GM19099 (cell line): Measurements from ENCODE around the gene OGFOD1.

Experiments used
- POLR2A ChIP-seq: IDR thresholded peaks from 3 replicates; pipeline ENCODE4 v1.6.1; 2011; ENCODE audit warnings: low read depth; ENCODE audit not compliant: insufficient read length; ENCODE audit errors: extremely low read depth

Gene OGFOD1

GRCh38 chr16:56482683-56483236 lies 31.4 kb downstream of the OGFOD1 start:
- TF ChIP-seq POLR2A, result no peak

- TF ChIP-seq POLR2A, result no peak
These were observed 32.0 kb downstream of the OGFOD1 start for GRCh38 chr16:56483394-56483793.

- no peak for TF ChIP-seq POLR2A
These were observed 36.7 kb downstream of the OGFOD1 start for GRCh38 chr16:56488035-56488434.

GRCh38 chr16:56491657-56492261 lies 40.4 kb downstream of the OGFOD1 start:
- TF ChIP-seq POLR2A, result no peak

- no peak for TF ChIP-seq POLR2A
These were observed 41.8 kb downstream of the OGFOD1 start for GRCh38 chr16:56493126-56493525.

- TF ChIP-seq POLR2A, result no peak
These were observed 42.5 kb downstream of the OGFOD1 start for GRCh38 chr16:56493815-56494214.

- no peak for TF ChIP-seq POLR2A
These were observed 53.8 kb downstream of the OGFOD1 start for GRCh38 chr16:56505181-56505580.

GRCh38 chr16:56506941-56507340 lies 55.6 kb downstream of the OGFOD1 start:
- TF ChIP-seq POLR2A, result no peak

- no peak for TF ChIP-seq POLR2A
These were observed 59.2 kb downstream of the OGFOD1 start for GRCh38 chr16:56510544-56510943.

GRCh38 chr16:56512025-56512424 lies 60.7 kb downstream of the OGFOD1 start:
- TF ChIP-seq POLR2A, result no peak

- TF ChIP-seq POLR2A, result no peak
These were observed 61.7 kb downstream of the OGFOD1 start for GRCh38 chr16:56513091-56513490.

GRCh38 chr16:56513972-56514371 lies 62.6 kb downstream of the OGFOD1 start:
- no peak for TF ChIP-seq POLR2A

- no peak for TF ChIP-seq POLR2A
These were observed 63.5 kb downstream of the OGFOD1 start for GRCh38 chr16:56514845-56515244.

- no peak for TF ChIP-seq POLR2A
These were observed 64.3 kb downstream of the OGFOD1 start for GRCh38 chr16:56515665-56516064.

GRCh38 chr16:56517206-56517605 lies 65.9 kb downstream of the OGFOD1 start:
- TF ChIP-seq POLR2A, result no peak

GRCh38 chr16:56518425-56518824 lies 67.1 kb downstream of the OGFOD1 start:
- no peak for TF ChIP-seq POLR2A
